ENCODE results near the gene NCCRP1.

The NCCRP1 gene, protein sequence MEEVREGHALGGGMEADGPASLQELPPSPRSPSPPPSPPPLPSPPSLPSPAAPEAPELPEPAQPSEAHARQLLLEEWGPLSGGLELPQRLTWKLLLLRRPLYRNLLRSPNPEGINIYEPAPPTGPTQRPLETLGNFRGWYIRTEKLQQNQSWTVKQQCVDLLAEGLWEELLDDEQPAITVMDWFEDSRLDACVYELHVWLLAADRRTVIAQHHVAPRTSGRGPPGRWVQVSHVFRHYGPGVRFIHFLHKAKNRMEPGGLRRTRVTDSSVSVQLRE

DNA sequence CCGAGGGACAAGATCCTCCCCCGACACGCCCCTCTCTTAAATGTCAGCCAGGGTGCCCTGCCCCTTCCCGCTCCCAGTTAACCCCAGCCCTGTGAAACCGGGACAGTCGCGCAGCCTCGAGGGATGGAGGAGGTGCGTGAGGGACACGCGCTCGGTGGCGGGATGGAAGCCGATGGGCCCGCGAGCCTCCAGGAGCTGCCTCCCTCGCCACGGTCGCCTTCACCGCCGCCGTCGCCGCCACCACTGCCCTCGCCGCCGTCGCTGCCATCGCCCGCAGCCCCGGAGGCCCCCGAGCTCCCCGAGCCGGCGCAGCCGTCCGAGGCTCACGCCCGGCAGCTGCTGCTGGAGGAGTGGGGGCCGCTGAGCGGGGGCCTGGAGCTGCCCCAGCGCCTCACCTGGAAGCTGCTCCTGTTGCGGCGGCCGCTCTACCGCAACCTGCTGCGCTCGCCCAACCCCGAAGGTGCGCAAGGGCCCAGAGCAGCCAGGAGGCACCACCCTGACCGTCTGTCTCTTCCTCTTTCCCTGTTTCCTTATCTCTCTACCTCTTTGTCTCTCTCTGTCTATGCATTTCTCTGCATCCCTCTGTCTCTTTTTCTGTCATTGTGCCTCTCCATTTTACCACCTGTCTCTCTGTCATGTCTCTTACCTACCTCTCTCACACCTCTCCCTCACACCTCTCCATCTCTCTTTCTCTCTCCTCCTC is at the start of gene NCCRP1:
Gene NCCRP1, plus strand, starts transcription at position 105 of the 703 bp plus-strand sequence. Its CDS starts 19 bp downstream, at position 124.
- no peak for DNase-seq

DNA sequence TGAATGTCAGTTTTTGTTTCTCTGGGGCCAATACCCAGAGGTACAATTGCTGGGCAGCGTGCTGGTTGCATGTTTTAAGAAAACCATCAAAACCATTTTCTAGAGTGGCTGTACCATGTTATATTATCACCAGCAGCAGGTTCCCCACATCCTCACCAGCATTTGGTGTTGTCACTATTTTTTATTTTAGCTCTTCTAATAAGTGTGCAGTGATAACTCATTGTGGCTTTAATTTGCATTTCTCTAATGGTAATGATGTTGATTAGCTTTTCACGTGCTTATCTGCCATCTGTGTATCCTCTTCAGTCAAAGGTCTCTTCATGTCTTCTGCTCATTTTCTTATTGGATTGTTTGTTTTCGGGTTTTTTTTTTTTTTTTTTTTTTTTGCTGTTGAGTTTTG is 49.3 kb upstream of the NCCRP1 start:
- no peak for DNase-seq

DNA sequence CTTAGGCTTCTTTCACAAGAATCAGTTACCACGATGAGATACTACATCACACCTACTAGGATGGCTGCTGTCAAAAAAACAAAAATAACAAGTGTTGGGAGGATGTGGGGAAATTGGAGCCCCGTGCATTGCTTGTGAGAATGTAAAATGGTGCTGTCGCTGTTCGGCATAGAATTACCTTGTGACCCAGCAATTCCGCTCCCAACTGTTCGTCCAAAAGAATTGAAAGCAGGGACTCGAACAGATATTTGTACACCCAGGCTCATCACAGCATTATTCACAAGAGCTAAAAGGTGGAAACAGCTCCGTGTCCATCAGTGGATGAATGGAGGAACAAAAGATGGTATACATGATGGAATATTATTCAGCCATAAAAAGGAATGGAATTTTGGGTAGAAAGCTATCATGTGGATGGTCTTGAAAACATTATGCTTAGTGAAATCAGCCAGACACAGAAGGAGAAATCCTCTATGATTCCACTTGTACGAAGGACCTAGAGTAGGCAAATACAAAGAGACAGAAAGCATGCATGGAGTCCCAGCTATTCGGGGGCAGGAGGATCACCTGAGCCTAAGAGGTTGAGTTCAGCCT is 47.7 kb upstream of the NCCRP1 start:
- no peak for DNase-seq

DNA sequence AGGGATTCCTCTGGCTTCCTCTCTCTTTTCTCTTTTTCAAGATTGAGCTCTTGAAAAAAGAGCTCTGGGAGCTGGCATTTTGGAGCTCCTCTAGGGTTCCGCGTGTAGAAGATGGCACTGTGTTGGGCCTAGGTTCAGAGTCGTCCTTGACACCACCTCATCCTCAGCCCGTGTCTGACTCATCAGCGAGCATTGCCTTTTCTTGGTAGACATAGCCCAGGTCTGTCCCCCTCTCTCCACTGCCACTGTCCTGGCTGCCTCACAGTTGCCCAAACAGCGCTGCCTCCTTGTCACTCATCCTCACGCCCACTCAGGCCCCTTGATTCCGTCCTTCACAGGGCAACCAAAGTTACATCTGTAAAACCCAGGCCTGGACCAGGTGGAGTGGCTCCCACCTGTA is 46.5 kb upstream of the NCCRP1 start:
- no peak for DNase-seq

DNA sequence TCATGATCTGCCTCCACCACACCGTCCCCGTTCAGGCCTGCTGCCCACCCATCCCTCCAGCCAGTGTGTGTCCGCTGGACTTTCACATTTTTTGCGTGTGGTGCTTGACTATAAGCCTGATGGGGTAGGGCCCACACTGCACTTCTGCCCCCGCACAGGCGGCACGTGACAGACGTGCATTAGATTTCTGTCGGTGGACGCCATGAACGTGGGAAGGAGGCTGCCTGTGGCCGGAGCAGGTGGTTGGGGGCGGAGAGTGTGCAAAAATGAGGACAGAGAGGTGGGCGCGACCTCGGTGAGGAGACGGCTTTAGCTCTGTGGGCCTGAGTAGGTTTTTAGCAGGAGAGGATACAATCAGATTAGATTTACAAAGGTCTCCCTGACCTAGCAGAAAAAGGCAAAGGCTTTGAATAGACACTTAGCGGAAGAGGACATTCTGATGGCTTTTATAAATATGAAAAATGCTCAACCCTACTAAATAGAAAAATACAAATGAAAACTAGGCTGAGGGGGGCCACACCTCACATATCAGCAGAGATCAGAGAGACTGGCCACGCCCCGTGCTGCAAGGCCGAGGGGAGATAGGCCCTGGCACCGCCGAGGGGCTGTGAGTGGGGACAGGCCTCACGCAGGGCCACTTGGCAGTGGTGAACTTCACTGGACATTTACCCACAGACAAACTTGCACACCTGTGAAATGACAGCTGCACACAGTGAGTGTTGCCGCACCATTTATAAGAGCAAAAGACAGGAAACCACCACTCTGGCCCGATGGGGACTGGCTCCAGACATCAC is 45.8 kb upstream of the NCCRP1 start:
- DNase-seq = no peak

DNA sequence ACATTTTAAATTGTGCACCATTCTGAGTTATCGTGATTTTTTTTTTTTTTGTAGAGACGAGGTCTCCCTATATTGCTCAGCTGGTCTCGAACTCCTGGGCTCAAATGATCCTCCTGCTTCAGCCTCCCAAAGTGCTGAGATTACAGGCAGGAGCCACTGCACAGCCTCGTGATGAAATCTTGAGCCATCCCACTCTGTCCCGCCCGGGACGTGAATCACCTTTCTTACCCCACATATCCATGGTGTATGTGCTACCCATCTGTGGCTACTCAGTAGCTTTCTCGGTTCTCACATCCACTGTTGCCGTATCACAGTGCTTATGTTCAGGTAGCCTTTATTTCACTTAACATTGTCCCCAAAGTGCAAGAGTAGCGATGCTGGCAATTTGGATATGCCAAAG is 44.7 kb upstream of the NCCRP1 start:
- no peak for DNase-seq

DNA sequence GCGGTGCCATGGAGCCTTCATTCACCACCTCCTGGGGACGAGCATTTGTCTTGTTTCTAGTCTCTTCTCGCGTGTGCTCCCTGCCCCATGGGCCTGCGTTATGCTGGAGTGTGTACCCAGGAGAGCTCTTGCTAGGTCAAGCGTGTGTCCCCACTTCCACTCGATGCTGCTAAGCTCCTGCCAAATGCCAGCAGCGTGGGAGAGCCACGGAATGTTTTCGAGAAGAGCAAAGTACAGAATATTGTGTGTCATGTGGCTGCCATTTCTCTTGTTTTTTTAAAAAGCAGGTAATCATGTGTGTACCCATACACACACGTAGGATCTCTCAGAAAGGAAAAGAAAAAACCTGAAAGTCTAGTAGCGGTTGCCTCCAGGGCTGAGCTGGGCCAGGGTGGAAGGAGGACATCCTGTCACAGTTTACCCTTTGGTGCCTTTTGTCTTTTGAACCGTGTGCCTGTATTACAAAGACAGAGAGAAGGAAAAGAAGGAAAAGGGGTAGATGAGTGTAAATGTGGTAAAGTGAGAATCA is 42.6 kb upstream of the NCCRP1 start:
- no peak for DNase-seq

DNA sequence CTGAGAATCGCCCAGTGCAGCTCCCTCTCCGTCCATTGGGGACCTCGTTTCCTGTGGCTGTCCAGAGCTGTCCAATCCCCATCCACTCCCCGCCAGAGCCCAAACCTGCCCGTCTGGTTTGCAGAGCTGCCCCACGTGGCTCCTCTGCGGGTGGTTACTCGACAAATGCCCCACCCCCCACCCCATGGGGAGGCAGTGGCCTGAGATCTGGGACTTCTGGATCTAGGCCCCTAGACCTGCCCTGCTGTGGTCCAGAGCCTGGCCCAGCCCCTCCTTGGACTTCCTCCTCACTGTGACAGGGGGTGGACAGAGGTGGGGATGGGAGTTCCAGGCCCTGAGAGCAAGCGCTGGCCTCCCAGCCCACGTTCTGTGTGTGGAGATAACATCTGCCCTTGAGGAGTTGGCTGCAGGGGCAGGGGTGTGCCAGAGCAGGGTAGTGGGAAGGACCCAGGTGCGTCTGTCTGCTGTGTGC is 42.1 kb upstream of the NCCRP1 start:
- DNase-seq = no peak

DNA sequence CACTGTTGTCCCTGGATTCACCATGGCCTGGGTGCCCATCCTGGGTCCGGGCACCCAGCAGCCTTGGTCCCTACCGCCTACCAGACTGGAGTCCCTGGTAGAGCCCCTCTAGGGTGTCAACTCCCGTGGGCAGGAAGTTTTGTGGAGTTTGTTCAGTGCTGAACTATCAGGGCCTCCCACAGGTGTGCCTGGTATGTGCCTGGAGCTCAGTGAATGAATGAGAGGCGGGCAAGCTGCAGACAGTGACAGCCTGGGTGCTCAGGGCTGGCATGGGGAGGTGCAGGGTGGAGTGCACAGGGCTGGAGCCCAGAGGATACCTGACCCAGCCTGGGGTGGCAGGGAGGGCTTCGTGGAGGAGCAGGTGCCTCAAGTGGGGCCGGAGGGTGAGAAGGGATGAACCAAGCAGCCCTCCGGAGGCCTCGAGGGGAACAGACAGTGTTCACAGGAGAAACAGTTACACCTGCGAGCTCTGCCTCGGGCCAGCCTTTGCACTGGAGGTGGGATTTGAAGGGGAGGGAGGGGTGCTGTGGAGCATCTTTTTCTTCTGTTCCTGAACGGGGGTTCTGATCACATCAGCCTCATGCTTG is 41.6 kb upstream of the NCCRP1 start:
- no peak for DNase-seq

DNA sequence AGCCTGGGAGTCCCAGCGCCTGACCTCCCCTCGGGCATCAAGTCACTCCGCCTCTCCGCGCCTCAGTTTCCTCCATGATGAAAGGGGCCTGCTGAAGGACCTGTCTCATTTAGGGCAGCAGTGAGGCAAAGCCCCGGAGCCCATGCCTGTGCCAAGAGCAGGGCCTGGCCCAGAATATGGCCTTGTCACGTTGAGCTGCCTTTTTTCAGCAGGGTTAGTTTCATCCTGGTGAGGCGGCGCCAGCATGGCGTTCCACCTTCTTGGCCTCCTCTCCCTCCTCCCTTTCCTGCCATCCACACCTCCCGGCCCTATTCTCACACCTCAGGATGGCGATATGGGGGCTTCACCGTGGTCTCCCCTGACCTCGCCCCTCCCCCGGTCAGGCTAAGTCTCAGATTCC is 41.0 kb upstream of the NCCRP1 start:
- no peak for DNase-seq

DNA sequence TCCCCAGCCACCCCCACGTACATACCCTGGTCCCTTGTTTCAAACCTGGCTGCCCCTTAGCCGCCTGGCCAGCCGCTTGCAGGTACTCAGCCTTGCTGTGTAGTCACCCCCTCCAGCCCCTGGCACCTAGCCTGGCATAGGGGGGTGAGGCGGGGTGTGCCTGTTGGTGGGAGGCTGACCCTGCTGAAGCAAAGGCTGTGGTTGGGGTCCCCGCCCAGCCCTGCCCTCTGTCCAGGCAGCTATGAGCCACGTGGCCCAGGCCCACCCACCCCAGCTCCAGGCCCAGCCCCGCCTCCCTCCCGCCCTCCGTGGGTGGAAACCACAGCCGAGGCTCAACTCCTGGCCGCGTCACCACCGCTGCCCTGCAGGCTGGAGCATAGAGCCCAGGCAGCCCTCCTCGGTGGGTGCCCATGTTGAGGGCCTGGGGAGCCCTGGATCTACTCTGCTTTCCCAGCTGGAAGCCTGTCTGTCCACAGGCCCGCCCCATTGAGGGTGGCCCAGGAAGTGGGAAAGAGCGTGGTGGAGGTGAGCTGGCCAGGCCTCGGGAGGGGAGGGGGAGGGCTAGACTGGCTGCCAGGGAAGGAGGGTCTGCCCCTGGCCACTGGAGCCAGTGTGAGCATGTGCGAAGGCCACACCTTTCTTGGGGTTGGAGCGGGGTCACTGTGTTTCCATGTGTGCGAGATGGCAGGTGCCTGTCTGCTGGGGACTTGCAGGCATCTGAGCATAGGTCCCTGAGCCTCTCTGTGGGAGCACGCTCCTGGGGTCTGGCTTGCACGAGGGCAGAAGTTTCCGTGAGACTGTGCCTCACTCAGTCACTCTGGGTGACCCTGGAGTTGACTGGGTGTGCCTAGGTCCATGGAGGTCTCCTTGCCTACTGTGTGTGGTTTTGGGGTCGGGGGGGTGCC is 40.2 kb upstream of the NCCRP1 start:
- DNase-seq = no peak

DNA sequence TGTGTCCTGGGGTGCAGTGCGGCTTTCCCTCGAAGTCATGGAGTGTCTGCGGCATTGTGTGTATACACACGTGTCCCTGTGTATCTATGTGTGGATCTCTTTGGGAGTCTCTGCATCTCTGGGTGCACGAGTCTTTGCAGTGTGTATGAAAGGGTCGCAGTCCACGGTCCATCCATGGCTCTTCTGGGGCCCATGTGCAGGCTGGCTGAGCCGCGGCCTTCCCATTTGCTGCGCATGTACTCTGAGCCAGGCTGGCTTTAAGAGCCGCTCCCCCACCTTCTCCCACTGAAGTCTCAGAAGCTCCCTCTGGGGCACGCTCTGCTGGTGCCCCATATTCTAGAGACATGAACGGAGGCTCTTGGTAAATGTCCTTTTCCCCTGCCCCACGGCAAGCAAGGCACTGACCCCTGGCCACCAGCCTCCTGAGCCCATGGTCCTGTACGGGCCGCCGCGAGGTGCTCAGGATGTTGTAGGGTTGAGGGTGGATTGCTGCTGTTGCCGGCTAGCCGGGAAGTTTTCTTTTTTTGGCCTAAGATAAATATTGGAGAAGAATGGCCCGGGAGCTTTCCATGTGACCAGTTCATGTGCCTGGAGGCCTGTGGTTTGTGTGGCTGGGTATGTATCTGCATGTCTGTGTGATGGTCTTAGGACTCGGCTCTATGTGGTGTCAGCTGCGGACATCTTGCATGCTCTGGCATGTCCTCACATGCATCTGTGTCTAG is 39.3 kb upstream of the NCCRP1 start:
- no peak for DNase-seq

DNA sequence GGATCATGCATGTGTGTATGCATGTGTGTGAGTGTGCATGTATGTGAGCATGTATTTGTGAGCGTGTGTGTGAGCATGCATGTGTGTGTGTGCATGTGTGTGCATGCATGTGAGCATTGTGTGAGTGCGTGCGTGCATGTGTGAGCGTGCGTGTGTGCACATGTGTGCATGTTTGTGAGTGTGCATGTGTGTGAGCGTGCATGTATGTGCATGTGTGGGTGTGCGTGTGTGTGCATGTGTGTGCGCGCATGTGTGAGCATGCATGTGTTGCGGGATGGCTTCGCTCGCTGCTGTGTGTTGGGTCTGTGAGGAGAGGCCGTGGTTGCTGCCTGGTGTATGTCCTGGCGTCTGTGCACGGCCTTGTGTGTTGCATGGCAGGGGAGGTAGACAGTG is 38.8 kb upstream of the NCCRP1 start:
- no peak for DNase-seq

DNA sequence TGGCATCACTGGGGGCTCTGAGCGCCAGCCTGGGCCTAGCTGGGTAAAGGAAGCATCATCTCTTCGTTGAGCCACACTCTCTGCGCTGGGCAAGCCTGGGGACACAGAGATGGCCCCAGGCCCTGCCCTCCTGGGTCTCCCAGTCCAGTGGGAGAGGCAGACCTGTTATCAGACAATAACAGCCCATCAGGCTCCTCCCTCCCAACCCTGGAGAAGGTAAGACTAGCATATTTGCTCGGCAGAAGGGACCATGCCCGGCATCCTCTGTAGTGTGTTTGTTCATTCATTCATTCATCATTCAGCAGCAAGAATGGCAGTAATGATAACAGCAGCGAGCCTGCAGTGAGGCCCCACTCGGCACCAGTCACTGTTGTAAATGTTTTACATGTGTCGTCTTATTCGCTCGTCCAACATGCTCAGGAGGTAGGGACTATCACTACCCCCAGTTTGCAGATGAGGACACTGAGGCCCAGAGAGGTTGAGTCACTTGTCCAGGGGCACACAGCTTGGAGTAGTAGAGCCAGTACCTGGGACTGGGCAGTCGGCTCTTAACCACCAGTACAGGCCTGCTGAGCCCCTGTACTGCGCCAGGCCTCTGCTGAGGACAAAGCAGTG is 38.0 kb upstream of the NCCRP1 start:
- DNase-seq = no peak

DNA sequence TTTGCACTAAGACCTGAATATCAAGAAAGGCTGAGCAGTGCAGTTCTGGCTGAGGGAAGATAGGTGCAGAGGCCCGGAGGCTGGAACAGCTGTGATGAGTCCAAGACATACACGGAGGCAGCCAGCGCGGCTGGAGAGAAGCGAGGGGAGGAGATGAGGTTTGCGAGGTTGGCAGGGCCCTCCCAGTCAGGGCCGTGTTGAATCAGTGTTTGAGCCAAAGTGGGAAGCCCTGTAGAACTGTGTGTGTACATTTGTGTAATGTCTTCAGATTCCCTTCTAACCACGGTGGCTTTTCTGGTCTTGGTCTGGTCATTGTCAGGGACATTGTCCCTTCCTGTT is 36.3 kb upstream of the NCCRP1 start:
- no peak for DNase-seq

DNA sequence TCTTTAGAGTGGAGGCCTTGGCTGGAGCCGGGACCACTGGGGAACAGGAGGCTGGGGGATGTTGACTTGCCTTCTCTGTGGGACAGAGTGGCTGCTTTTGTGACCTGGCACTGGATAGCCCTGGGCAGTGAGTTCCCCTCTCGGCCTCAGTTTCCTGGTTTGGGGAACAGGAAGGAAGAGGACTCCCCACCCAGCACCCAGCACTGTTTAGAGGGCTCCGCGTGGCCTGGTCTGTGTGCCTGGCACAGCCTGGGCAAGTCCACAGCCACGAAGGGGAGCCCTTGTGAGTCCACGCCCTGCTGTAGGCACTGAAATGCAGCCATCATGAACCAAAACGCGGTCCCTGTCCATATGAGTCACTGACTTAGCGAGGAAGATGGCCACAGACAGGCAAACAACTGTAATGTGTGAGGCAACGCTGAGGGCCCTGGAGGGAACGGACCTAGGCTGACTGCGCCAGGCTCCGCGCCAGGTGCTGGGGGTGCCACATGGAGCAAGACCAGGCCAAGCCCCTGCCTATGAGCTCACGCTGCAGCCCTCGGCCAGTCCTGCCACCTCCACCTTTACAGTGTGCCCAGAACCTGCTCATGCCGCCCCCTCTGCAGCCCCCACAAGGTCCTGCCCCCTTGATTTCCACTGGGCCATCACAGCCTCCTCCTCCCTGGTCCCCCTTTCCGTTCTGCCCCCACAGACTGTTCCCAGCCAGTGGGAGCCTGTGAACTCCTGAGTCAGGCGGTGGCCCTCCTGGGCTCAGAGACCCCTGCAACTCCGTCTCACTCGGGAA is 35.7 kb upstream of the NCCRP1 start:
- no peak for DNase-seq

DNA sequence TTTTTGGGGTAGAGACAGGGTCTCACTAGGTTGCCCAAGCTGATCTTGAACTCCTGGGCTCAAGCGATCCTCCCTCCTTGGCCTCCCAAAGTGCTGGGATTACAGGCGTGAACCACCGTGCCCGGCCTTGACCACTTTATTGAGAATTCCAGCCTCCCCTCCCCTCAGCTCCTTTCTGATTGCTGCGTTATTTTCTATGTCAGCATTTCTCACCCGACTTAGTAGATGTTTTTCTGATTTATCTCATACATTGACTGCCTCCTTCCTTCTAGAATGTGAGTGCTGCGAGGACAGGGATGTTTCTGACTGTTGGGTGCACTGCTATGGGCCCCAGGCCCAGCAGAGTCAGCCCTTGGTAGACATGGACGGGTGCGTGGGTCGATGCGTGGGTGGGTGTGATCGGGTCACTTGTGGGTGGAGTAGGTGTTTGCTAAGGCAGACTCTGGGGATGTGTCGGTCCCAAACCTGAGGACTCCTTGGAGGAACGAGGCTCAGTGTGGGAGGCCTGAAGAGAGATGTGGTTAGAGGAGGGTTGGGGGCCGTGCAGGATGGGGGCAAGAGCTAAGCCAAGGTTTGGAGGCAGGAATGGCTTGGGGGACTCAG is 34.2 kb upstream of the NCCRP1 start:
- DNase-seq = no peak

DNA sequence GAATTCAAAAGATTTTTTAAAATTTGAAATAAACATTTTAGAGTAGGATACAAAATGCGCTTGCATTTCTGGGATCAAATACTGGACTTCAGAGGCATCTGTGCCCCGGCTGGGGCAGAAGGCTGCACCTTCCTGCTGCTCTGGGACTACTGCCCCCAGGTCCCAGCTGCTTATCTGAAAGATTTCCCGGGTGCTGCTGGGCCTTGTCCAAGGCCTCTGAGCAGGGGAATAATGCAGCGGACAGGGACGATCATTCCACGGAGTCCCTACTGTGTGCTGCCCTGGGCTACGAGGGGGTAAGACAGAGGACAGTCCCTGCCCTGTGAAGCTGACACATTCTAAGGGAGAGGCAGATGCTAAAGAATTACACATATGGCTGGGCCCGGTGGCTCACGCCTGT is 33.1 kb upstream of the NCCRP1 start:
- DNase-seq = no peak

DNA sequence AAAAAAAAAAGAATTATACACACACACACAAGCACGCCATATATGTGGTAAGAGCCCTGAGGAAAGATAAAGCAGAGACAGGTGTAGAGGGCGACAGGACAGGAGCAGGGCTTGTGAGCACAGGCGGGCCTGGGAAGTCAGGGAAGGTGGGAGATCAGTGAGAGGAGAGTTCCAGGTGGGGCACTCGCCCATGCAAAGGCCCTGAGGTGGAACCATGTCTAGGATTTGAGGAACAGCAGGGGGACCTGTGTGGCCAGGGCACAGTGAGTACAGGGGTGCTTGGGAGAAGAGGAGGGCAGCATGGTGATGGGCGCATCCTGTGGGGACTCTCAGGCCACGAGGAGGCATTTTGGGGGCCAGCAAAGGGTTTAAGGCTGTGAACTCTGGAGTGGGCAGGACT is 32.5 kb upstream of the NCCRP1 start:
- DNase-seq = no peak
